A673 (cell line): Measurements from ENCODE around the gene STRN. TPM values are rescaled to one million over a fixed set of nuclear protein-coding genes. Genes with fewer than 3 reads are reported as not detected.

ENCODE experiments used
- BruUV-seq: library from RNA; stranded (reverse); fragments of 400-500 nt; replicated peaks from 2 replicates; lab custom pipeline; 2021; lab: Mats Ljungman, UMichigan
- CTCF ChIA-PET: fragments of 300-600 bp; sonication (Branson Sonifier 250); formaldehyde crosslinking; loops from one replicate; lab custom pipeline; 2022; ENCODE audit warnings: antibody characterized with exemption; lab: Charles Lee
- POLR2A ChIA-PET: fragments of 300-600 bp; sonication (Branson Sonifier 250); formaldehyde crosslinking; loops from one replicate; lab custom pipeline; 2022; ENCODE audit warnings: antibody characterized with exemption; ENCODE audit not compliant: low non-redundant PET; lab: Charles Lee
- DNase-seq: peaks from one replicate; pipeline ENCODE4 v3.0.0-alpha.2; 2015; ENCODE audit warnings: low spot score
- H3K27ac ChIP-seq: fragments of 200-600 bp; sonication (generic); 2 replicates; pipeline ENCODE4 v1.5.1; 2016; ENCODE audit warnings: mixed run types, low read depth, mild to moderate bottlenecking, mixed read lengths, antibody characterized with exemption, low read length; ENCODE audit not compliant: poor library complexity, severe bottlenecking
- H3K27me3 ChIP-seq: fragments of 200-600 bp; sonication (generic); replicated peaks from 2 replicates; pipeline ENCODE4 v1.6.1; 2017; ENCODE audit warnings: mixed run types, low read depth, mild to moderate bottlenecking, mixed read lengths, antibody characterized with exemption, low read length; ENCODE audit not compliant: insufficient read depth, poor library complexity
- H3K36me3 ChIP-seq: fragments of 200-600 bp; sonication (generic); 2 replicates; pipeline ENCODE4 v1.6.1; 2016; ENCODE audit warnings: mixed run types, mild to moderate bottlenecking, mixed read lengths, antibody characterized with exemption, low read length; ENCODE audit not compliant: insufficient read depth, poor library complexity, severe bottlenecking
- H3K4me1 ChIP-seq: fragments of 200-600 bp; sonication (generic); 2 replicates; pipeline ENCODE4 v1.6.1; 2017; ENCODE audit warnings: mixed run types, mild to moderate bottlenecking, mixed read lengths, antibody characterized with exemption, low read length; ENCODE audit not compliant: insufficient read depth, poor library complexity, severe bottlenecking
- H3K4me3 ChIP-seq: fragments of 200-600 bp; sonication (generic); 2 replicates; pipeline ENCODE4 v1.5.1; 2016; ENCODE audit warnings: low read depth, mixed run types, mild to moderate bottlenecking, mixed read lengths, low read length; ENCODE audit not compliant: poor library complexity, severe bottlenecking
- H3K9me3 ChIP-seq: fragments of 200-600 bp; sonication (generic); 2 replicates; pipeline ENCODE4 v1.6.1; 2016; ENCODE audit warnings: mixed run types, low read depth, mild to moderate bottlenecking, mixed read lengths, antibody characterized with exemption, low read length; ENCODE audit not compliant: poor library complexity, severe bottlenecking
- EZH2 ChIP-seq: fragments of 200-600 bp; sonication (generic); IDR thresholded peaks from 2 replicates; pipeline ENCODE4 v1.6.1; 2017; ENCODE audit warnings: borderline replicate concordance, low read depth, mild to moderate bottlenecking, mixed read lengths, antibody characterized with exemption, low read length; ENCODE audit not compliant: poor library complexity, severe bottlenecking
- intact Hi-C: fragments of 100-400 bp; cut with micrococcal nuclease; formaldehyde crosslinking; loops from one replicate; pipeline ENCODE4 v1.10.0; 2022; ENCODE audit not compliant: unreplicated experiment
- total RNA-seq: library from RNA; stranded (reverse); gene quantifications from 2 replicates; pipeline ENCODE4 v1.2.3, GENCODE V29; 2021
- TF ChIP-seq, protein P1 (sequence below): fragments of 300-800, 200-600 bp; sonication (generic); conservative IDR thresholded peaks from 2 replicates; pipeline ENCODE4 v1.5.1; 2017; ENCODE audit warnings: low read depth, mild to moderate bottlenecking, antibody characterized with exemption, low read length, moderate library complexity, mixed read lengths

The STRN gene
- total RNA-seq, 1 experiment from 2014 or later = 36.1 TPM

DNA sequence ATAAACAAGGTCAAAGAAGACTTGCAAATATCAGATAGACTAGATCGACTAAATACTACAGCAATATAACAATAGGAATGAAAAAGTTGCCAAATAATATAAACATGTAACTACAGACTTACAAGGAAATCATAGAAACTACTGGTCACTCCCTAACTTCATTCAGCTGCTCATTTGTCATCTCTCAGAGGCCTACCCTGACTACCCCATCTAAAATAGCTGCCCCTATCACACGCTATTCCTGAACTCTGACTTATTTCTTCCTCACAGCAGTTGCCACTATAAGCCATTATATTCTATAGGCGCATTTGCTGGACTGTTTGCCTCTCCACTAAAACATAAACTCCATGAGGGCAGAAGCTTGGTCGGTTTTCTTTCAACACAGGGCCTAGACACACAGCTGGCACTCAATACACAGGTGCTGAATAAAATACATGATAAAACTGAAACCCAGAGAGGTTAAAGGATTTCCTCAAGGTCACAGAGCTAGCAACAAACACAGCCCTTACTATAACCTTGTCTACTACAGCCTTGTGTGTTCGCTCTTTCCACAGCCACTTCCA lies 1.8 kb downstream of the STRN start:
- DNase-seq = no peak
- Histone ChIP-seq H3K36me3 (no peaks in the 10 kb centered on the region), H3K27me3 (no peaks in the 10 kb centered on the region), H3K4me3 (peak overlapping the region; percentile 98), H3K27ac (peak overlapping the region; percentile 90), H3K9me3 (no peaks in the 10 kb centered on the region), H3K4me1 (peaks cover 31% of the 10 kb centered on the region)
- ChIA-PET CTCF (no interaction called here), POLR2A (no interaction called here)
- BruUV-seq = no TSS peak
- TF ChIP-seq, protein P1, sequence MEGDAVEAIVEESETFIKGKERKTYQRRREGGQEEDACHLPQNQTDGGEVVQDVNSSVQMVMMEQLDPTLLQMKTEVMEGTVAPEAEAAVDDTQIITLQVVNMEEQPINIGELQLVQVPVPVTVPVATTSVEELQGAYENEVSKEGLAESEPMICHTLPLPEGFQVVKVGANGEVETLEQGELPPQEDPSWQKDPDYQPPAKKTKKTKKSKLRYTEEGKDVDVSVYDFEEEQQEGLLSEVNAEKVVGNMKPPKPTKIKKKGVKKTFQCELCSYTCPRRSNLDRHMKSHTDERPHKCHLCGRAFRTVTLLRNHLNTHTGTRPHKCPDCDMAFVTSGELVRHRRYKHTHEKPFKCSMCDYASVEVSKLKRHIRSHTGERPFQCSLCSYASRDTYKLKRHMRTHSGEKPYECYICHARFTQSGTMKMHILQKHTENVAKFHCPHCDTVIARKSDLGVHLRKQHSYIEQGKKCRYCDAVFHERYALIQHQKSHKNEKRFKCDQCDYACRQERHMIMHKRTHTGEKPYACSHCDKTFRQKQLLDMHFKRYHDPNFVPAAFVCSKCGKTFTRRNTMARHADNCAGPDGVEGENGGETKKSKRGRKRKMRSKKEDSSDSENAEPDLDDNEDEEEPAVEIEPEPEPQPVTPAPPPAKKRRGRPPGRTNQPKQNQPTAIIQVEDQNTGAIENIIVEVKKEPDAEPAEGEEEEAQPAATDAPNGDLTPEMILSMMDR = no peak
- no peak for TF ChIP-seq EZH2
- intact Hi-C loops = no loop called here

DNA sequence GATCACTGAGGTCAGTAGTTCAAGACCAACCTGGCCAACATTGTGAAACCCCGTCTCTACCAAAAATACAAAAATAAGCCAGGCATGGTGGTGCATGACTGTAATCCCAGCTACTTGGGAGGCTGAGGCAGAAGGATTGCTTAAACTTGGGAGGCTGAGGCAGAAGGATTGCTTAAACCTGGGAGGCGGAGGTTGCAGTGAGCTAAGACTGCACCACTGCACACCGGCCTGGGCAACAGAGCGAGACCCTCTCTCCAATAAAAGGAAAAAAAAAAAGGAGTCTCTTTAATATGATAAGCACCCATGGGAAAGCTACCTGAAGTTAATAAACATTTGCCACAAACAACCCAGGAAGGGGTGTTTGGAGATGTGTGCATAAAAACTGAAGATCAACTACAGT lies 2.6 kb downstream of the STRN start:
- Histone ChIP-seq H3K9me3 (no peaks in the 10 kb centered on the region), H3K4me3 (no peak overlapping the region), H3K4me1 (peaks cover 29% of the 10 kb centered on the region), H3K36me3 (no peaks in the 10 kb centered on the region), H3K27me3 (no peaks in the 10 kb centered on the region), H3K27ac (no peak overlapping the region)
- BruUV-seq = no TSS peak
- TF ChIP-seq, protein P1 = no peak
- no peak for TF ChIP-seq EZH2
- POLR2A ChIA-PET = interaction anchor here (0.7 kb wide), 1 partner anchor 283 kb away, joined by 20 read pairs; no protein-coding TSS in a partner anchor
- no peak for DNase-seq
- CTCF ChIA-PET = no interaction called here
- intact Hi-C loops = no loop called here

DNA sequence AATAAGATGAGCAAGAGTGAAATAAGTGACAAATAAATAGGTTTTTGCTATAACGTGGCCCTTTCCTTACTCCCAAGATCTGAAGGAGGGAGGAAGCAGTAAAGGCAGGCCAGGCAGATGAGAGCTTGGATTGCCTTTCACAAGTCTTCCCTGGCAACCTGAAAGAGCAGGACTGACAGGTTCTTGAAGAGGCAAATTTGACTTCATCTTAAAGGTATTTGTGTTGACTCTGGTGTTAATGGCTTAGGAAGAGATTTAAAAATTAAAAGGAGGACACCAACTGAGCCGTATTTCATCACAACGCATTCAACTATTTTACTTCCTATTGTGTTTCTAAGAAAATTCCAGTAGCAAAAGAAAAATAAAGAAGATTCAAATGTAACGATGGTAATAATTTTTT lies 3.2 kb downstream of the STRN start:
- Histone ChIP-seq H3K4me1 (peaks cover 23% of the 10 kb centered on the region), H3K36me3 (peaks cover 4% of the 10 kb centered on the region), H3K27me3 (no peaks in the 10 kb centered on the region), H3K4me3 (no peak overlapping the region), H3K9me3 (no peaks in the 10 kb centered on the region), H3K27ac (no peak overlapping the region)
- no TSS peak for BruUV-seq
- intact Hi-C loops = no loop called here
- CTCF ChIA-PET = no interaction called here
- no peak for DNase-seq
- POLR2A ChIA-PET = no interaction called here
- no peak for TF ChIP-seq EZH2
- TF ChIP-seq, protein P1 = no peak
